ENCODE measurements around the gene GFPT1.
A peak's percentile ranks its signal among the peaks of the same experiment; 100 is the strongest.

The GFPT1 gene

DNA sequence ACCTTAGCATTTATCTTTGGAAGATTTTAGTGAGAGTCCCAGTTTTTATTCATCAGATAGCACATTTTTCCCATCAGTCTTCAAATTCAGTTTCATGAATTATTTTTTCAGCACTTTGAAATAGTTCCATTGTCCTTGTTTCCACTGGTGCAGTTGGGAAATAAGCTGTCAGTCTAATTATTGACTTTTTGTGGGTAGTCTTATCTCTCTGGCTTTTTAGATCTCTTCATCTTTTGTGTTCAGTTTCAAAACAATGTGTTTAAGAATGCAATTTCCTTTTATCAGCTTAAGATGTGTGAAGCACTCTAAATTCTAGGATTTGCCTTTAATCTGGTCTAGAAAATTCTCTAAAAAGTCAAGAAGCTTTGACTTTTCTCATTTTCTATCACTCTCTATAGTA lies 70.5 kb downstream of the GFPT1 start:
- no peak for DNase-seq (ENCODE audit: low spot score)

DNA sequence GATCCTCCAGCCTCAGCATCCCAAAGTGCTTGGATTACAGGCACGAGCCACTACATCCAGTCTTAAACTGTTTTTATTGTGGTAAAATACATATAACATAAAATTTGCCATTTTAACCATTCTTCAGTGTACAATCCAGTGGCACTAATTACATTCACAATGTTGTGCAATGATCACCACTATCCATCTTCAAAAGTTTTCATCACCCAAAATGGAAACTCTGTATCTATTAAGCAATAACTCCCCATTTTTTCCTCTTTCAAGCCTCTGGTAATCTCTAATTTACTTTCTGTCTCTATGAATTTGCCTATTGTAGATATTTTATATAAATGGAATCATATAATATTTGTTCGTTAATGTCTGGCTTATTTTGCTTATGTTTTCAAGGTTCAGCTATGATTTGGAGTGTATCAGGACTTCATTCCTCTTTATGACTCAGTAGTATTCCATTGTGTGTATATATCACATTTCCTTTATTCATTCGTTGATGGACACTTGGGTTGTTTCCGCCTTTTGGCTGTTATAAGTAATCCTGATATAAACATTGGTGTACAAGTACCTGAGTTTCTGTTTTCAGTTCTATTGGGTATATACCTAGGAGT lies 71.8 kb downstream of the GFPT1 start:
- DNase-seq (ENCODE audit: low spot score) = no peak

DNA sequence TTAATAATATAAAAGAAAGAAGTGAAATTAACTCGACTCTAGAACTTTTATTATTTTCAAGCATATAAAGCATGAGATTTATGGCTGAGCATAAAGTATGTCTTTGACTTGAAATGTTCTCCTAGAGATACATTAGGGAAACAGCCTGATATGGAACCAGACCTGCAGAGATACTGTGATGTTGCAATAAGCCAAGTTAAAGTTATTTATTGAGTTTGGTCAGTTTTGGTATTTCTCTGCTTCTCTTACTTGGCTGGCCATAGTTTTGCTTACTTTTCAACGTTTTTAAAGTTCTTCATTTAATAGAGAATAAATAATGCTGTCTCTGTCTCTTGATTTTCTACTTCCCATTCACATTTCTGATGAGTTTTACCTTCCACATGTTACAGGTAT lies 76.0 kb downstream of the GFPT1 start:
- DNase-seq (ENCODE audit: low spot score) = no peak

DNA sequence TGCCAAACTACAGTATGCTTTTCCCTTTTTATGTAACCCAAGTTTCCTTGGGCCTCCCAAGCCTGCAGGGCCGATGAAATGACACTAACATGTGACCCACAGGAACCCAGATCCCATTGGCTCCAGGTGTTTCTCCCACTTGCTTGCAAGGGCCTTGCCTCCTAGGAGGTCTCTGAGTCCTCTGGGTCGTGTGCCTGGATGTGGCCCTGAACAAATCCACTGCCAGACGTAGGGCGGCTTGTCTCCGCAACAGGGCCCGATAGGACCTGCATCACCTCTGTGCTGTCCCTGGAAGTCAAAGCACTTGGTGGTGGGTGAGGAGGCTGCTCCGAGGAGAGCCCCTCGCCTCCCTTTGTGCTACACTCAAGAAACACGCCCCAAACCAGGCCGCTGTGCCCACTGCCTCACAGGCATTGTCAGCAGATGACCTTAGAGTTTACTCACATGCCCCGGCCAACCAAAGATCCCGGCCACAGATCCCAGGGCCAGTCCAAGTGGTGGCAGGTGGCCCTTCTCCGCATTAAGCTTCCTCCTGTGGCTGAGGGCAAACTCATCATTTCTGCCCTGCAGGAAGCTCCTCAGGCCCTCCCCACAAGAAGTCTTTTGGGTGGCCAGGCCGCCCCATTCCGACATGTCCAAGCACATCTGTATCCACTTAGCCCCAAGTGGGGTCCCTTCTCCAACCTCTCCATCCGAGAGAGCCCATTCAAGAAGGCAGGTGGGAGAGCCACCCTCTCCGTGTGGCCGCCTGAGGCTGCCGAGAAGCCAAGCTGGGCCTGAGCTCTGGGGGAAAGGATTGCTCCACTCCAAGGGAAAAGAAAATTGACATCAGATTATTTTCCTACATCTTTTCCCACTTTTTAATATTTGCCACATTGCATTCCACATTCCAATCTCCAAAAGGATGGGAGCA lies 76.7 kb downstream of the GFPT1 start:
- DNase-seq (ENCODE audit: low spot score) = no peak

DNA sequence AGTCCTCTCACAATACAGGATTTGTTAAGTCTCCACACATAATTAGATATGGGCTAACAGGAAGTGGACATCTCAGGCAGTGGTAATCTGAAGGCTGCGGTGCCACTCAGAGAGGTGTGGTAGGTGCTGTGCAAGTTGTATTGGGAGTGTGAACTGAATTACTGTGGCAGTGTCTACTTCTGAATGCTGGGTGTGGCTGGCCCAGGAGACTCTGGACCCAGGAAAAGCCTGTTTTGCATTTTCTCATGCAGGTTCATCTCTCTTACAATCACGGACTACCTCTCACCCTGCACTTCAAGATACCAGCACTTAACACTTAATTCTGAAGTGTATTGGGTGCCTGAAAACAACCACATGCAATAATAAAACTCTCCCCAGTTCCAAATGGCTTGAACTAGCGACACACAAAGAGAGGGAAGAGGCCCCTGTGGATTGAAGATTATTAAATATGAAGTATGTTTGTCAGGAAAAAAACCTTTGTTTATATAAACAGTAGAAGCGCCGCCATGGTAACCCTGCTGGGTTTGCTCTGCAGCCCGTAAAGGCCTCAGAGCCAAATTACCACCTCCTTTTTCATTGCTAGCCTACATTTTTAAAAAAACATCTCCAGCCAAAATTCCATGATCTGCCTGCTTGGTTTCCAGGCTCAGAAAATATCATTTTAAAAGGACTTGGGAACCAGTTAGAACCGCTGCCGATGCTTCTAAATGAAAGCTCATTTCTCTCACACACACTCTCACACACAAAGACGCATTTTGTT lies 77.5 kb downstream of the GFPT1 start:
- DNase-seq (ENCODE audit: low spot score) = peak; percentile 70

DNA sequence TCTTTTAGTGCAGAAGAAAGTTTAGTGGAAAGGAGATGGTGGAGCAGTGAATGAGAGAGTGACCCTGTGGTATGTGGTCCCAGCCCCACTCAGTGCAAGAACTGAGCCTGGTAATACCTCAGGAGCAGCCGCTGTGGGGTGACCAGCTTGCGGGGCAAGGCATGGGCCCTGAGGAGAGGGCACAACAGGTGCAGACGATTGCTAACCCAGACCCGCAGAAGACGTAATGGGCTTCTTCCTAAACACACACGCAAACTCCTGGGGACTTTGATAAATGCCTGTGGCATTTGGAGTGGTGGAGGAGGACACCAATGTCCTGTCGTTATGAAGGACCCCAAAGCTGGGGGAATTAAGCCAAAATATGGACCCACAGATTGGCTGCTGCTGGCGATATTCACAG lies 78.7 kb downstream of the GFPT1 start:
- no peak for DNase-seq (ENCODE audit: low spot score)

DNA sequence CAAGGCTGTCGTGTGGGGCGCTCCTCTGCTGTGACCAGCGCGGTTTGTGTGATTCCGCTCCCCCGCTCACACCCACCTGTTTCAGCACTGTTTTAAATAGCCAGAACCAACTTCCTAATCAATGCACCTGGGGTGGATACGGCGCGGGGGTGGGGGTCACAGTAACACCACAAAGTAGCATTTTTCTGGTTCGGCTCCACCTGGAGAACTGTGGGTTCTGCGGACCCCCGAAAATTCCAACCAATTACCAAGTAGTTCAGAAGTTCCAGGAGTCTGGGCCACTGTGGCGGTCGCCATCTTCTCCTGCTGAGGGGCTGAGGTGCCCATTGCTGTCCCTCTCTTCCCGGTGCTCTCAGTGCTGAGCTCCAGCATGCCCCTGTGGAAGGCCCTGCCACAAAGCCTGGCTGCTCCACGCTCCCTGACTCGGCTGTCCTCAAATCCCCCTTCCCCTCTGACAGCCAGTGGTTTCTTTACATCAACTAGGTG lies 79.4 kb downstream of the GFPT1 start:
- DNase-seq (ENCODE audit: low spot score) = no peak

DNA sequence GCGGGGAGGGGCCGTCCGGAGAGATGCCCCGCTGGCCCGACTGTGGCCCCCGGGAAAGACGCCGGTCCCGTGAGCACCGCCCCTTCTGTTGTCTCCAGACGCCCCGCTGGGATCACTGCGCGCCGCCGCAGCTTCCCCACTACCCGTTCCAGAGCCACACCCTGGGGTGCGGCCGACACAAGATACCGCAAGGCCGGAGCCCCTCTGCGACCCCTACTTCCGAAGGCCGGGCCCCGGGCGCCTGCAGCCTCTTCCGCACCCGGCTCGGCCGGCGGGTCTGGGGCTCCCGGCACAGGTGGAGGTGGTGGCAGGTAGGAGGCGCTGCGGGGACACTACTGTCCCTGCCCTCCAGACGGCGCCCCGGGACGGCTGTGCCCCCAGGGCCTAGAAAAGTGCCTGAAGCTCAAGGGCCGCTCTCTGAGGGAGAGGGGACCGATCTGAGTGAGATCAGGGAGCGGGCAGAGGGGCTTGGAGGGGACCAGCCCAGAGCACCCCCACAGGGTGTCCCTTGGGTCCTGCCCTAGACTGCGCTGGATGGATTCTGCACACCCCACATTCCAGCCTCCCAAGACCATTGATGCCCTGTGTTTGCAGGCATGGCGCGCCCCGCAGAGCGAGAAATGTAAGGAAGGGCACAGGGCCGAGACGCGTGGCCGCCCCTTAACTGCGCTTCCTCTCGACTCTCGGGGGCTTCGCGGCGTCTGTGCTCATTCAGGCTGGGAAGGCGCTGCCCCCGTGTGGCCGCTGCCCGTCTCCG lies 80.0 kb downstream of the GFPT1 start:
- DNase-seq (ENCODE audit: low spot score) = peak; percentile 89

DNA sequence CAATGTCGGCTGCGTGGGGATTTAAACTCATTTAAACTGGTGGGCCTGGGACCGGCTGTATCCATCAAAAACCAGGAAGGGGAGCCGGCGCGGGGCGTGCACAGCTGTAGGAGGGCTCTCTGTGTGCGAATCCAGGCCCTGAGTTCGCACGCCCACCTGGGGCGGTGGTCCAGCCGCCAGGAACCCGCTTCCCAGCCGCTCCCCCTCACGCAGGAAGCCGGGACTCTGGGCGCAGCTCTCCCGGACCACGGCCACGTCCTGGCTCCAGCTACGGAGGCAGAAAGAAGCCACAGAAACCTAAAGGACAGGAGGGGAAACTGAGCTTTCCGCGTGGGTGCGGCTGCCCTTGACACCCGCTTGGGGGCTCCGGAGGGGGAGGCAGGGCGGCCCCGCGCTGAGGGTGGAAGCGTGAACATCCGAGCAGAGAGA lies 80.6 kb downstream of the GFPT1 start:
- DNase-seq (ENCODE audit: low spot score) = no peak

DNA sequence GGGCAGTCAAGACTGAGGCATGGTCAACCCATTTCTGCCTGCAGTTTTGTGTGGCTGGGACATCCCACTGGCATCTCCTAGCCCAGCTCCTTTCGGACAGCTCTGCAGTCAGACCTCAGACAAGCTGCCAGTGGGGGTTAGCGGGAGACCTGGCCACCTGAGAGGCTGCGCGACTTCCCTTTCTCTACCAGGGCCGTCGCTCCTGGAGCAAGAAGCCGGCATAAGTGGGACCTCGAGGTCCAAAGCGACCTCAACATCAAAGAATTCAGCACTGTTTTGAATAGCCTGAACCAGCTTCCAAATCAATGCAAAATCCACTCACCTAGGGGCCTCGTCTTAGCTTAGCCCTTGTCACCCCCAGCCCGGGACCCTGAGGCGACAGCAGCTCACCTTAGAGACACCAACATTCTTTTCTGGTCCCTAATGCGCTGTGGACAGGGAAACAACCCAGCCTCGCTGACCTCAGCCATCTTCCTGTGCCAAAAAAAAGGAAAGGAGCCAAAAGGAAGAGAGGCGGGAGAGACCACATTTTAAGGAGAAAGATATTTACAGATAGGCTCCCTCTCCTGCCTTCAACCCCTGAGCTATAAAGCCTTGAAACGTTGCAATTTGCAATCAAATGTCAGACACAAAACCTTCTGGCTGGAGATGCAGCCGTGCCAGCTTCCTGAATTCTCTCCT lies 81.2 kb downstream of the GFPT1 start:
- peak; percentile 27 for DNase-seq (ENCODE audit: low spot score)

DNA sequence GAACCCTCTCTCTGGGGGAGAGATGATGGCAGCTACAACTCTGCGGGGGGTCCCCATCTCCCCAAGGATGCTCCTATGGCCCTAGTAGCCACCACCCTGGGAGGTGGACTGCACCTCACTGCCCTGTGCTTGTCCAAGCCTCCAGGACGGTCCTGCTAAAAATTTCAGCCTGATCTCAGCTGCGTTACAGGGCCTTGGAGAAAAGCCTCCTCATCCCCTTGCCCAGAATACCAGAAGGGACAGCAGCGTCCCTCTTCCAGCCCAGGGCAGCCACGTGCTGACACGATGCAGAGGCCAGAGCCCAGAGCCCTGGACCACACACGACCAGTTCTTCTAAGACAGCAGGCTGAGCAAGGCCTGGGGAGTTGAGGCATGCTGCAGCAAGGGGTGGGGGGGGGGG lies 81.9 kb downstream of the GFPT1 start:
- no peak for DNase-seq (ENCODE audit: low spot score)

DNA sequence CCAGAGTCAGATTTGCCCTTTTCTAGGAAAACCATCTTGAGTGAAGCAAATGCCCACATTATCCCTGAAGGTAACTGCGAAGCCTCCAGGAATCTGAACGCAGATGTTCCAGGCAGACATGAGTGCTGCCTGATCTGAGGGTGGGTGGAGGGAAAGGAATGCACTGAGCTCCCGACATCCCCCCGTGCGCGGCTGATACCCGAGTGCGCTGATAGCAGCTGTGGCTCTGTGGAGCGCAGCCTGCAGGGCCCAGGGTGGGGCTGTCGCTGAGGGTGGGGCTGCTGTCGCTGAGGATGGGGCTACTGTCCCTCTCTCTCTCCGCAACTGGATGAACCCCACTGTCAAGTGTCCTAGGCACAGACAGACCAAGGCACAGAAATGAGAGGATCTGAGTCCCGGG lies 82.4 kb downstream of the GFPT1 start:
- no peak for DNase-seq (ENCODE audit: low spot score)

DNA sequence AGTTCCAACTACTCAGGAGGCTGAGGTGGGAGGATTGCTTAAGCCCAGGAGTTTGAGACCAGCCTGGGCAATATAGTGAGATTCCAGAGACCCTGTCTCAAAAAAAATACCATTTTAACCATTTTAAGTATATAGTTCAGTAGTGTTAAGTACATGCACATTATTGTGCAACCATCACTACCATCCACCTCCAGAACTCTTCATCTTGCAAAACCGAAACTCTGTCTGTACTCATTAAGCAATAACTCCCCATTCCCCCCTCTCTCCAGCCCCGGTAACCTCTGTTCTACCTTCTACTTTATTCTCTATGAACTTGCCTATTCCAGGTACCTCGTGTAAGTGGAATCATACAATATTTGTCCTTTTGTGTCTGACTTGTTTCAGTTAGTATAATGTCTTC lies 86.4 kb downstream of the GFPT1 start:
- no peak for DNase-seq (ENCODE audit: low spot score)

DNA sequence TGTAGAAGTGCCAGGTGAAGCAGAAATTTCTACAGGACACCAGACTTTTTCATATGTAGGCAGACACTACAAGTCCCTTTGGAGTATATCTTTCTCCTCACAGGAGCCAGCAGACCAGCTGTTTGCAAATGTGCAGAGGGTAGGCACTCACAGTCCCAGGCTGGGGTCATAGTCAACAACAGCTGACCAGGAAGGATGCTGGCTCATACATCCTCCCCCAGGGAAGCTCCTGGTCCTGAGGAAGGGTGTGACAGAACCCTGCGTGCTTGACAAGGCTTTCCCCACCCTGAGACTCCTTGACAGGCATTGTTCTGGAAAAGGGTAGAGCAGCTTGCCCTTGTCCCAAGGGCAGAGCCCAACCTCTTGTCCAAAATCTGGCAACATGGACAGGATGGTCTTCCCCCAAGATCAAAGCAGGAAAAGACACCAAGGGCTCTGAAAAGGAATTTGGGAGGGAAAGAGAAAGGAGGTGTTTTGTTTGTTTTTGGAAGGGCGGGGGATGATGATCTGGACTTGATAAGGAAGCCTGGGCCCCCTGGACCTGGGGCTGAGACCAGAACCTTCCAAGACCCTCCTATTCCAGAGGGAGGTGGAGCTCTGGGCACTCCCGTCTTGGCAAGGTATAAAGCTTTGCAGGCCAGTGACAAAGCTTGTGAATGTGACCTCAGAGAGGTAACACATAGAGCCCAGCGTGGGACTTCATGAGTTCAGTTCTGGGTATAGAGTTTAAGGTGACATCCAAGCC lies 87.1 kb downstream of the GFPT1 start:
- no peak for DNase-seq (ENCODE audit: low spot score)

DNA sequence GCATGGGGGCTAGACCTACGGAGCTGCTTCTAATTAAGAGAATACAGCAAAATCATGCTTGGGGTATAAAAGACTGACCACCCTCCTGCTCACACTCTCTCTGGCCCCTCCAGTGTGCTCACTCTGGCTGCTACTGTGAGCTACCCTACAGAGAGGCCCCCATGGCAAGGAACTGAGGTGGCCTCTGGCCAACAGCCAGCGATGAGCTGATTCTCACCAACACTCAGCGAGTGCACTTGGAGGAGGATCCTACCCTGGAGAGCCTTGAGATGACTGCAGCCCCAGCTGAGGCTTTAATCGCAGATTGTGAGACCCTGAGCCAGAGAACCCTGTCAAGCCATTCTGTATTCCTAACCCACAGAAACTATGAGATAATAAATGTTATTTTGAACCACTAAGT lies 88.2 kb downstream of the GFPT1 start:
- no peak for DNase-seq (ENCODE audit: low spot score)

DNA sequence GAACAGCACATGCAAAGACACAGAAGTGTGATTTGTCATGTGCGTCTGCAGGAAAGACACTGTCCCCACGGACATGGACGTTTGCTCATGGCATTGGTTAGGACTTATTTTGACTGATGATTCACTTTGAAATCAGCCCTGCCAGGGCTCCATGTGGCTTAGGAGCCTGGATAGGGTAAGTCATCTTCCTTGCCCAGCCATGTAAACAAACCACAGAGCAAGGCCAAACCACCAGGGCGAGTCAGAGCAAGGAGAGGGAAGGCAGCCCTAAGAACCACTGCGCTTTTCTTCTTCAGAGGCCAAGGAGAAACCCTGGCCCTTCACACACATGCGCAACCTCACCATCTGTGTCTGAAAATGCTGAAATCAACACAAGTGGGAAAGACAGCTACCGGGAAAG lies 88.8 kb downstream of the GFPT1 start:
- peak; percentile 85 for DNase-seq (ENCODE audit: low spot score)

DNA sequence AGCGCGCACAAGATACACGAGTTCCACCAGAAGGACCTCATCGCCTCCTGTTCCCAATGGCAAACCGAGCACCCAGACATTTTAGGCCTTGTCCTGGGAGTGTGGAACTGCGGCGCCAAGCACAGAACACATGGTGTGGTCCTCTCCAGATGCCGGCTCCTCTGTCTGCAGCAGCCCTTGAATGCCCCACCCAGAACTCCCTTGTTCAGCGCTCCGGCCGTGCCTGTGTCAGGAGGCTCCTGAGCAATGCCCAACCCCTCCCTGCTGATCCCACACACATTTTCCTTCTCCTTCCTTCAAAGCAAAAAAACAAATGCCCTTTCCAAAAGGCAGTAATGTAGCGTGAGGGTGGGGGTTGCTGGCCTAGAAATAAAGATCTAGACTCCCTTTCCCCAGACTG lies 89.8 kb downstream of the GFPT1 start:
- DNase-seq (ENCODE audit: low spot score) = no peak

DNA sequence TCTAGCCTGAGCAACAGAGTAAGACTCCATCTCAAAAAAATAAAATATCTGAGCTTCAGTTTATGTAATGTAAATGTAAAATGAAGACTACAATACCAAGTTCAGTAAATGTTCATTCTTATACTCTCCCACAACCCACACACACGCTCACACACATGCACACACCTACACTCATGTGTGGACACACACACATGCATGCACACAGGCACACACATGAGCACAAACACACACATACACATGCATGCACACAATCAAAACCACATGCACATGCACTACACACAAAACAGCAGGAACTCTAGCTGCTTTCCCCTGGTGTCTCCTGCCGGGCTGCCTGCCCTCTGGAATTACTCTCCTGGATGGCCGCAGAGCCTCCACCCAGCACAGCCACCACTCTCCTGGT lies 90.6 kb downstream of the GFPT1 start:
- no peak for DNase-seq (ENCODE audit: low spot score)

DNA sequence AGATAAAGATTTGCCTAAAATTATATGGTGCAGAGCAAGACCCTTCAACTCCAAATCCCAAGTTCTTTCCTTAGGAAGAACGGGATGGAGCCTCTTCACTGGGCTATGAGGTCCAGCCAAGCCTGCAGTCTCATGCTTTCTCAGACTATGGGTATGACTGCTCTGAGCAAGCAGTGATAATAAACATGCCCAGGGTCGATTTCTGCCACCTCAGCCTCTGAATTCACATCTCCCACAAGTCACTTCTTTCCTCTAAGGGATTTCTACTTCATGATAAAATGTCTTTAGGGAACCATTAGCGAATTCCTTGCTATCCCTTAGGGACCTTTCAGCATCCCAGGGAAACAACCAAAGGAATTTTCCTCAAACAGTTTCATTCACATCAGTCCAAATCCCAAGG lies 94.8 kb downstream of the GFPT1 start:
- DNase-seq (ENCODE audit: low spot score) = no peak

DNA sequence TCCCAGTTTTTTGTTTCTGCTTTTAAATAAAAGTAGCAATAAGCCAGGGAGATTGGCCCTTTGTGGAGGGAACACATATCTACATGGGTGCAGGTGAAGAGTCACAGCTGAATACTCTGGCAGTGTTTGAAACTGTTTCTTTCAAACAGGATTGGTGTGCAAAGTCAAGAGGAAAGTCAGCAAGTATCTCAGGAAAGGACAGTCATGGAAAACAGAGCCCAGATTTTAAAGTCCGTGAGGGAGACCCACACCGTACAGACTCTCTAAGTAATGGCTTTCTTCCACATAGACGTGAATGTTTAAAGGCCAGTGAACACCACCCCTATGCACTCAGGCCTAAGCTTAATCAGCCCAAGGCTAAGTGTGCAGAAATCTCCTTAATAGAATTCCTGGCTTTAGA lies 95.3 kb downstream of the GFPT1 start:
- no peak for DNase-seq (ENCODE audit: low spot score)

All from AG08396 (cell line).